Activated CD8-positive, alpha-beta memory T cell treated with anti-CD3 and anti-CD28 coated beads for 24 hours (primary cell): ENCODE data around the gene NRDE2.
A peak's percentile ranks its signal among the peaks of the same experiment; 100 is the strongest.

ENCODE experiments used
- DNase-seq: peaks from one replicate; pipeline ENCODE4 v3.0.0-alpha.2; 2020

Gene NRDE2

GRCh38 chr14:90295870-90296516 lies 35.7 kb downstream of the NRDE2 start:
- peak; percentile 33 for DNase-seq

- peak; percentile 15 for DNase-seq
These were observed 36.9 kb downstream of the NRDE2 start for GRCh38 chr14:90294872-90295271.

- no peak for DNase-seq
These were observed 37.7 kb downstream of the NRDE2 start for GRCh38 chr14:90293766-90294730.

GRCh38 chr14:90291699-90292098 lies 40.0 kb downstream of the NRDE2 start:
- peak; percentile 15 for DNase-seq

- no peak for DNase-seq
These were observed 41.3 kb downstream of the NRDE2 start for GRCh38 chr14:90290337-90291011.

- no peak for DNase-seq
These were observed 42.9 kb downstream of the NRDE2 start for GRCh38 chr14:90288651-90289355.

- peak; percentile 44 for DNase-seq
These were observed 44.0 kb downstream of the NRDE2 start for GRCh38 chr14:90287791-90288190.

- DNase-seq = no peak
These were observed 50.0 kb downstream of the NRDE2 start for GRCh38 chr14:90281756-90282155.

GRCh38 chr14:90281261-90281660 lies 50.5 kb downstream of the NRDE2 start:
- DNase-seq = no peak

- DNase-seq = peak; percentile 32
These were observed 51.6 kb downstream of the NRDE2 start for GRCh38 chr14:90280096-90280495.

- no peak for DNase-seq
These were observed 53.3 kb downstream of the NRDE2 start for GRCh38 chr14:90278199-90279175.

GRCh38 chr14:90277581-90278198 lies 54.1 kb downstream of the NRDE2 start:
- peak; percentile 38 for DNase-seq

GRCh38 chr14:90276646-90277367 lies 54.9 kb downstream of the NRDE2 start:
- DNase-seq = peak; percentile 56

GRCh38 chr14:90275820-90276219 lies 55.9 kb downstream of the NRDE2 start:
- peak; percentile 53 for DNase-seq

- DNase-seq = peak; percentile 57
These were observed 56.3 kb downstream of the NRDE2 start for GRCh38 chr14:90275458-90275814.

GRCh38 chr14:90274808-90275457 lies 56.8 kb downstream of the NRDE2 start:
- DNase-seq = peak; percentile 61

GRCh38 chr14:90274019-90274418 lies 57.7 kb downstream of the NRDE2 start:
- peak; percentile 59 for DNase-seq

GRCh38 chr14:90273532-90273931 lies 58.2 kb downstream of the NRDE2 start:
- peak; percentile 53 for DNase-seq

- DNase-seq = peak; percentile 41
These were observed 59.2 kb downstream of the NRDE2 start for GRCh38 chr14:90272523-90272922.

- peak; percentile 44 for DNase-seq
These were observed 63.3 kb downstream of the NRDE2 start for GRCh38 chr14:90268420-90268819.
